HK-2 (cell line): ENCODE data around the gene SPATA32.

ENCODE experiments used
- DNase-seq: peaks from one replicate; pipeline ENCODE4 v3.0.0-alpha.2; 2018; ENCODE audit not compliant: unreplicated experiment

Gene SPATA32

DNA sequence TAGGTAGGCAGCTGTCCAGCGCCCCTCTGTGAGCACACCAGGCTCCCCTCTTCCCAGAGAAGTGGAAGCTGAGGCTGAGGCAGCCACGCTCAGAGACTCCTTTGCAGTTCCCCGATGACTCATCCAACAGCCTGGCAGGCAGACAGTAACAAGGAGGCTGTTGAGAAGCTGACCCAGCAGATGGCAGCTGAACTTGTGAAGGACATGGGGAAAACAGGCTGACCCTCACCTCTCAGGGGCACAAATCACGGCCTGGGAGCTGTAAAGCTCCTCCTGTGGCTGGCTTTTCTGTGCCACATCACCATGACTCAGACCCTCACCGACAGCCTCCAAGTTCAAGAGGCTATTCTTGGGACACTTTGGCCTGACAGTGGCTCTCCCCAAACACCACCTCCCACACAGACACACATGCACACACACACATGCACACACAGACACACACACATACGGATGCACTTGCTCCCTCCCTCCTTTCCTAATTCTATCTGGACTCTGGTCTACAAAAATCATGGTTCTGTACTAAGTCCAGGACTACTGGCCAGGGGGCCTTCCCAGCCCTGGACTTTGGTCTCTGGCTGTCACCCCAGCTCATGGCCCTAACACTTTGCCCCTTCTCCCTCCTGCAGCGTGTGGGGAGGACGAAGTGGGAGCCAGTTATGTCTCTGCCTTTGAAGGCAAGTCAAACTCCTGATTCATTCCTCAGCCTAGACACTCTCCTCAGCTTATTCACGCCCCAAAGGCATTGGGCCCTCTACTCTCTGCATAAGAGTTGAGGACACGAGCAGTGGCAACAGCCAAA lies 31.7 kb upstream of the SPATA32 start:
- DNase-seq: peak; percentile 87

DNA sequence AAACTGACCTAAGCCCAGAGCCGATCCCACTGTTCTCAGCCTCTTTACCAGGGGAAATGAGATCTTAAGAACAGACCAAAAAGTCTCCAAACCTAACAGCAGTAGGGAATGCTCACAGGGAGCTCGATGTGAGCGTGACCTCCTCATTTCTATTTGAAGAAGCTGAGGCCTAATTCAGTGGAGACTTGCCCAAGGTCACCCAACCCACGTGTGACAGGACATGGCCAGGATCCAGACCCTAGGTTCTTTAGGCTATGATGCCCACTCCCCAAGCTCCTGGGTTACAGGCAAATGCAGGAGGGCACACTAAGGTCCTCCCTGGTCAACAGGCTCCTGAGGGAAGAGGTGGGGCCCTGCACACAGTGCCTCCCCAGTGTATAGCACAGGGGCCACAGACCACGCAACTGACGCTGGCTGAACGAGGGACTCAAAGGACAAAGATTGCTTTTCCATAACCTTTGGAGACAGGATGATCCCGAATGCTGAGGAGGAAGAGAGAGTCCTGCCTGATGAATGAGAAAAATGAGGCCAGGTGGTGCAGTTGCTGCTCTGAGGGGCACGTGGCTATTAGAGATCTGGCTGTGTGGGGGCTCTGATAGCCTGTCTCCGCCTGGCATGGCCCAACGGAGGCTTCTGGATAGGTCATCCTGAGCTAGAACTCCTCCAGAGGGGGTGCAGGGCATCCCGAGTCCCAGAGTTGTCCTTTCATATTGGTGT lies 31.0 kb upstream of the SPATA32 start:
- DNase-seq: no peak

DNA sequence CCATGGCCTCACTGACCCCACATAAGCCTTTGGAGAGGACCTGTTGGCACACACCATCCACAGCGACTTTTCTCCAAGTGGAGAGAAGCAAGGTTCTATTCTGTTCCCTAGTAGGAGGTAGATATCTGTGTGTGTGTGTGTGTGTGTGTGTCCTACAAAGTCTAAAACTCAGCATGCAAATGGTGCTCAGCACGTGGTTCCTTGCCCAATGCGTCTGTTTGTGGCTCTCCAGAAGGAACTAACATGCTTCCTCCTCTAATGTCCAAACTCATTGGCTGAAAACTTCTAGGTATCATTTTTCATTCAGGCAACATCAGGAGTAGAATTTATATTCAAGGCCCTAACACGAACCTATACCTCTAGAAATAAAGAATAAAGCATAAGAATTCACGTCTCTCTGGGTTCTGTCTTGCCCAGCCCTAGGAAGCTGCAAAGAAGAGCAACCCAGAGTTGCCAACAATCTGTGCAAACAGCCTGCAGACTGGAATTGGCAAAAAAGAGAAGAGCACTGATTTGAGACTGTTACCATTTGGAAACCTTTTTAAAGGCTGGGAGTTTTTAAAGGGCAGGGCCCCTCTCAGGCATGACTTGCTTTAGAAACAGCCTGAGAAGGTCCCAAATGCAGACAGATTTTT lies 29.4 kb upstream of the SPATA32 start:
- no peak for DNase-seq

DNA sequence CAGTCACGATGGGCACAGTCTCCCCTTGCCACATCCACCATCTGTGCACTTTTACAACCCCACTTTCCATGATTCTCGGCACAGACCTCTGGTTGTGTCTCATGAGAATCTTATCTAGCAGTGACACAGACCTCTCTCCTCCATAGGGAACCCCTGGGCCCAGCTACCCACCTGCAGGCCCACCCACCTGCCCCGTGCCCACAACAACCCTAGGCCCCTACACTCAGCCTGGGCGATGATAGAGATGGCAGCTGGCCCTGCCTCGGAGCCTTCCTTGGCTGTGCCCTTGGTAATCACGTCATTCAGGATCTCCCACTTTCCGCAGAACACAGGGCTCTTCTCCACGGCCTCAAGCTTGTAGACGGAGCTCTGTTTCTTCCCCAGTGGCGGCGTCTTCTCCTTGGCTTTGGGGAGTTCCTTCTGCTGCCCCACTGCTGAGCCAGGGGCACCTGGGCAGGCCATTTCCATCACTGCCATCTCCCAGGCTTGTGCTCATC lies 28.4 kb upstream of the SPATA32 start:
- no peak for DNase-seq

DNA sequence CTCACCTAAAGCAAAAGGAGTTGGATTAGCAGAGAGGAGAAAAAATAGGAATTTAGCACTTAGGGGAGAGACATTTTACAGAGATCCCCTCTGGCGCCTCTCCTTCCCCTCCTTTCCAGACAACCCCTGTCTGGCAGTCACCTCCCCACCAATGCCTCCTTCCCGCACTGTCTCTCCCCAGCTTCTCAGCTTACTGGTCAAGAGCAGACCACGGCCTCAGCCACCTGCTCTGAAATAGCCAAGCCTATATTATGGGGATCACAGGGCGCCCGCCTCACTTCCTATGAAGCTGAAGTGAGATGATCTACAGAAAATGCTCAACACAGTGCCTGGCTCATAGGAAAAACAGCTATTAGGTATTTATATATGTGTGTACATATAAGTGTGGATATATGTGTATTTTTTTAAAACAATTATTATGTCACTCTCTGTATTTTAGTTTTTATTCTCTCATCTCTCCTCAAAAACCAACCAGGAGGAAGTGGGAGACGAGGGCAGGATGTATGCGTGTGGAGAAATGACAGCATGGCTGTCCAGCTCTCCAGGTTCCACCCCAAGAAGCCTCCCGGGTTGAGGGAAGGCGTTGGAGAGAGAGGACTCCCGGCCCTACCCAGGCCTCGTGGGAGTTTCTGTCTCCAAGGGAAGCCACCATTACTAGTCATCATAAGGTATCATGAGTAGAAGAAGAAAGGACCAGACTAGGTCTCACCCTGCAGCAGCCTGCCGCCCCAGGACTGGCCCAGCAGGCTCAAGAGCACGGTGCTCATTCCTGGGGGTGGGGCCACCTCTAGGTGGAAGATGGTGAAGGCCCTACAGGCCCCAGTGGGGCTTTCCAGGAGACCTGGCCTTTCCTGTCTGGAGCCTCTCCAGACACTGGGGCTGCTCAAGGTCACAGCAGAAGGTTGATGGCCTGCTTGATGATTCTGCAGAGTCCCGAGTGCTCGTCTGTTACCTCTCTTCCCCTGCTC lies 27.7 kb upstream of the SPATA32 start:
- no peak for DNase-seq

DNA sequence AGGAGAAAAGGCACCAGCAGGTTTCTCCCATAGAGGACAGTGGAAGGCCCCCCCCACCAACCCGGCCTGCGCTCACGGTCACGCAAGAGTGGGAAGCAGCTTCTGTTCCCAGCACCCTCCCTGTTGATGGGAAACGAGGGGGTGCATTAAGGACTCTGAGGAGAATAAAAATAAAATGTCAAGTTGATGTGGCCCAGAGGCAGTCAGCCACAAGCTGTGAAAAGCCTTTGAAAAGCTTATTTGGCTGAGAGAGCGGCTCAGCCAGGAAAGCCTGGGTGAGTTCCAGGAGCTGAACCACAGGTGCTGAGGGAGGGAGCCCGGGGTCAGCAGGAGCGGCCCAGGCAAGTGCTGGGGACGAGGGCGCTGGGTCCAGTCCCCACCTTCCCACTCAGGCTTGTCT lies 26.9 kb upstream of the SPATA32 start:
- no peak for DNase-seq

DNA sequence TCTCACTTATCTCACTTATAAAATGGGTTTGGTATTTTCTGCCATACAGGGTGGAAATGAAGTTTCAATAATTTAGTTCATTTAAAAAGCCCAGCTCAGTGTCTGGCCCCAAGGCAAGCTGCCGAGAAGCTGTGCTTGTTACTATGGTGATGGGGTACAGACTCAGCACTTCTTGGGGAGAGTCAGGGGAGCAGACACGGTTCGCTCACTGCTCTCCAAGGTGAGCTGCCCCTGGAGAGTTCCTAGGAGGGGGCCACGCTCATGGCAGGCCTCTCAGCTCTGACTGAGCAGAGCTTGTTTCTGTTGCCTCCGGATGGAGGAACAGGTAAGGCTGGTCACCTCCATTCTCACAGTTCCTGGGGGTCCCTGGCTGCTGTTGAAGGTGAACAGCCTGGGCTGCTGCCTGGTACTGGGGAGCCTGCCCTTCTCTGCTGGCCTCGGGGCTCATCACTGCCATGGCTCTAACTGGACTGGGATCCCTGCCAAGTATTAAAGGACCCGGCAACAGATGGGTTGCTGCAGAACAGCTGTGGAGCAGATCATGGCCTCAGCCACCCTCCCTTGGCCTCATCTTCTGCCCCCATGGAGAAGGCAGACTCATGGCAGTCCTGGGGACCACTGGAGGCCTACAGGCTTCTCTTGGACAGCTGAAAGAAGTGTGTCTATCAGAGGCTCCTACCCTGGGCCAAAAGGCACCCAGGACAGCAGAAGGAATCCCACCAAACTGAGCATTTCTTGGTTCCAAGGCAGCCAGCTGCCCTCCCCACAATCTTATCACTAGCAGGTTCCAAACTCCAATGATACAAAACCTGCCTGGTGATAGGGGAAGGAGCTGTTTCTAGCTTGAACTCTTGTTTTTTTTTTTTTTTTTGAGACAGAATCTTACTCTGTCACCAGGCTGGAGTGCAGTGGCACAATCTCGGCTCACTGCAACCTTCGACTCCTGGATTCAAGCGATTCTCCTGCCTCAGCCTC lies 25.9 kb upstream of the SPATA32 start:
- no peak for DNase-seq

DNA sequence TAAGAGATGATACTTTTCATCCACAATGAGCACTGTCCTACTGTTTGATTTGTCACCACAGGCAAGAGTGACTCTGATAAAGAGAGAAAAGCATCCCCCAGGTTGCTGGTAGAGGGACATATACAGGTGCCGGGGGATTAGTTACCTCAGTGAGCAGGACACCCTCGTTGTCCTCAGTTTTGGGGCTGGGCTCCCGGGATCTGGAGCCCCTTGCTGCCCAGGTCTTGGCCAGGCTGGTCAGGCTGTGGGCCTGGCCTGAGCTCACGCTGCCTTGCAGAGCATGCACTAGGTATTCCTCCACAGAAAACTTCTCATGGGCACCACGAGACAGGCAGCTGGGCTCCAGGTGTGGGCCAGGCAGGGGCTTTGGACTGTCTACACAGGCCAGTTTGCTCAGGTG lies 24.4 kb upstream of the SPATA32 start:
- DNase-seq: no peak

DNA sequence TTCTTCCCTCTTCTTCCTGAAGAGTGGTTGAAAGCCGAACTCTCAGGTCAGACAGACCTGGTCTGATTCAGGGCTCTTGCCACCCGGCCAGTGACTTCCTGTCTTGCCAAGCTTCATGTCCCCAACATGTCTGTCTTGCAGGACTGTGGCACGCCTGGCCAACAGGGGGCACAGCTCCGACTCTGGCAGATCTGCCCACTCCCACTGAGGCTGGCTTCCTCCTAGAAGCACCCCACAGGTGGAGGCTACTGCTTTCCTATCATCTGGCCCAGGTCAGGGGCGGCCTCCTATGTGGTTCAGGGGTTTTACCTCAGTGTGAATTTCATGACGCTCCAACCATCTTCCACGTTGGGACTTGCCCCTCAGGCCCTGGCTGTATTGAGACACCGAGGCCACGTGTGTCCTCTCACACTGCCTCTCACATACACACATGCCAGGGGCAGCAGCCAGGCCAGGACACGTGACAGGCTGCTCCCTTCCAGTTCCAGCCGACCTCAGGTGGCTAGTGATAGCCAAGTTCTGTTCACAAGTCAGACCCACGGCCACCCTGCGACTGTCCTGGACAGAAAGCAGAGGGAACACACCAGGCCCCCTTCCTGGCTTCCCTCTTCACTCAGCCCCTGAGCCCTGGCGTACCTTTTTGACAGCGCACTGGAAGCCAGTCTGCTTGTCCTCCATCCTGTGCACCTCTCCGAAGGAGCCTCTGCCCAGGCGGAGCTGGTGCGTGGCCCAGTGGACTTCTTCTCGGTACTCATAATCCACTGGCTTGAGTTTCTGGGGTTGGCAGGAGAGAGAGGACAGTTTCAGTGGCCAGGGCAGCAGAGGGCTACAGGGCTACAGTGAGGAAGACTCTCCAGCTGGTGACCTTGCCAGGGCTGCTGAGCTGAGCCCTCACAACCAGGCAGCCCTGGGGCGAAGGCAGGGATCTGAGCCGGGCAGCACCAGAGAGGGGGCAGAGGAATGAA lies 22.6 kb upstream of the SPATA32 start:
- no peak for DNase-seq

DNA sequence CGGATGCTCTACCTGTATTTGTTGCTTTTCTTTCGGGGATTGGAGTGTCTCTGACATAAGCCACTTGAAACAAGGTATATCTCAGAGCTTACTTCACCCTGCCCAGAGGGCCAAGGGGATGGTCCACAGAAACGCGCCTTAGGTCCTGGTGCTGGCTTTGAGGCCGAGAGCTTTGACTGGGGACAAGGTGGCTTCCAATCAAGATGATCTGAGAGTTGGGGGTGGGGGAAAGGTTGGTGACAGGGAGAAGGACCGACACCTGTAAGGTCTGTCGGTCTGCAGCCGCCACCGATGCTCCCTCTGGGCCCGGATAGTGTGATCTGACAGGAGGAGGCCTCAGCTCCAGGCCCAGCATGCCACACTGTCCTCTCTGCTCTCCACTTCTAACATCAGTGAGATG lies 21.8 kb upstream of the SPATA32 start:
- no peak for DNase-seq

DNA sequence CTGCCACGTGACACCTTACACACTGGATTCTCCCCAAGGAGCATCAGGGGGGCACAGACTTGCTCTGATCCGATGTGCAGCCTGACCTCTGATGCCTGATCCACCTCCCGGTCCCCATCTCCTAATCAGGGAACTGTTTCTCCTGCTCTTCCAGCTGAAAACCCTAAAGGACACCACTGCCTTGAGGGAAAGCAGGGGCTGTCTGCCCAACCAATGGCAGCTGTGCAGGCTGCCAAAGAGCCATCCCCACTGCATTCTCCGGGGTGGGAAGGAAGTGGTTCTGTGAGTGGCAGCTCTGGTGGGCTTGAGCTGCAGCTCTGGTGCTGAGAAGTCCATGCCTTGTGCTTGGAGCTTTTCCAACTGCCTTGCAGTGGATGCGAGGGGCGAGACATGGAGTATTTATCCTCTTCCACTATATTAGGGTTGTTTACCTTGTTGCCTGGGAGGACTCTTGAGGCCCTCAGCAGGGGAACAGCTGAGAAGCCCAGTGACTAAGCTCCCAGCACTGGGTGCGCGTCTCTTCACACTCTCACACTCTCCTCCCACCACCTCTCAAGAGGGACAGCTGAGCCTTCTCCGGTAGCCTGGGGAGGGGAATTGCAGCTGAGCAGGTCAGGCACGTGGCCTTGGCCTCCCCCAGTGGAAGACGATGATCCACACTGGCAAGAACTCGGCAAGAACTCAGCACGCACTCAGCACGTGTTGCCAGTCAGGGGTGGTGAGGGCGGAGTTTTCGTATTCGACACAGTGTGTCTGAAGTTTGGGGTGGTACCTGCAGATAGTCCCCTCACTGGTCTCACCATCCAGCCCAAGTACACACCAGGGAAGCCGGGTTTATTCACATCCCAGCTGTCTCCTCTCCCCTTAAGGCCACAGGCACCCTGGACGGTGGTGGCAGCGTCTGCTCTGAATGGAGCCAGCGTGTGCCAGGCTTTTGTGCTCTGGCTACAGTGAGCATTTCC lies 21.1 kb upstream of the SPATA32 start:
- no peak for DNase-seq

DNA sequence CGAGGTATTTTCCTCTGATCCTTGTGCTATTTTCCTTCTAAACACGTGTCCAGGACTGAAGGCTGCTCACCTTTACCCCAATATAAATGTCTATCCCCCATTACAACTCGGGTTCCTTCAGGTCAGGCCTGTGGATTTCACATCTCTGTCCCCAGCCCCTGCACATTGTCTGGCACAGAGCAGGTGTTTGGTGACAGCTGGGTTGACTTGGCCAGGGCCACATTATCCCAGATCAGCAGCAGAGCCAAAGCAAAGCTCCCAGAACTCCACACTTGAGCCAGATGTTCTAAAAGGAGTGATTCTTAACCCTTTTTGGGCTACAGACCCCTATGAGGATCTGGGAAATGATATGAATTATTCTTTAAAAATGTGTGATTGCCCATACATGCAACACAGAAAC lies 18.0 kb upstream of the SPATA32 start:
- no peak for DNase-seq

DNA sequence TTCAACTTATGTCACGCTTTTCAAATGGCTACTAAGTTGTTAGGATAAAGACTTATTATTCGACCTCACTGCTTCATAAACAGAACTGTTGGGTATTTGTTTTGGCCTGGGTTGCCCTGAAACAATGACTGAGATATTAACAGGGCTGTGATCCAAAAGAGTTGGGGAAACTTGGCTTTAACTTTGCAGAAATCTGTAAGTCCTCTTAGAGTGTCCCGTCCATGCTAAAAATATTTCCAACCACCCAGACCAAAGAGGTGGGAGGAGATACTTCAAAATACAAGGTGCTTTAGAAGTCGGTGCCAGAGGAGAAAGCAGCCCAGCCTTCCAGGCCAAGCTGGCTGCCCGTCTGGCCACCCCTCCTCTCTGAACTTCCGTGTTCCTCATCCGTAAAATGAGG lies 16.1 kb upstream of the SPATA32 start:
- DNase-seq: no peak

DNA sequence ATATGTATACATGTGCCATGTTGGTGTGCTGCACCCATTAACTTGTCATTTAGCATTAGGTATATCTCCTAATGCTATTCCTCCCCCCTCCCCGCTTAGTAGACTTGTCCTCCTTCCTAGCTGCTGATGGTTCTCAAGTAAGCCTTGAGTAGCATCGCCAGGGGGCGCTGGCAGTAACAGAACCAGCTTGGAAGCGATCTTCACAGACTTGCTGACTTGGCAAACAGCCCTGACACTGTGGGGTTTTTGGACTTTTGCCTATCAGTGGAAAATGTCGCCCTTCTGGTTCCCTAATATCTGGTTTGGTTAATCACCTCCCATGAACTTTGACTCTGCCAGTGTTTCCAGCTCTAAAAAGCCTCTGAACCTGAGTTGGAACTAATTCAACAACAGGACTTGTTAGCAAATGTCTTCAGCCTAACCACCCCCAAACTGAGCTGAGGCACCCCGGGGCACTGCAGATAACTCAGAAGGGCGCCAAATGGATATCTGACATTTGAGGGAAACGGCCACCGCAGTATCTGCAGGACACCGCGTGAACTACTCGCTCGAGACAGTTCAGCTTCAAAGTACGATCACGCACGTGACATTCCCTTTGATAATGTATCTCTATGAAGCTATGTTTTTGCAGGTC lies 15.4 kb upstream of the SPATA32 start:
- DNase-seq: peak; percentile 82

DNA sequence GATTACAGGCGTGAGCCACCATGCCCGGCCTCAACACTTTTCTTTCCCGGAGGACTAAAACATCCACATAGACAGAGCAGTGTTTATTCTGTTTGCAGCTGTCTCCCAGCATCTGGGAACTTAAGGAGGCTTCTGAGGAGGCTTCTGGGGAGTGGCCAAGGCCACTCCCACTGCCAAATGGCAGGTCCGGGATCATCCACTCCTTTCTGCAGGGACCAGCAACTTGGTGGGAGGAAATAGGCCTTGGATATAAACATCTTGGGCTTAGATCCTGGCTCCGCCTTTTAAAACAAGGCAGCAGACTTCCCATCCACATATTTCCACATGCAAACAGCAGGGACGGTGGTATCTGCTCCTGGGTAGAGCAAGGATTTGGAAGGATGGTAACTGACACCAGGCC lies 14.1 kb upstream of the SPATA32 start:
- DNase-seq: no peak

DNA sequence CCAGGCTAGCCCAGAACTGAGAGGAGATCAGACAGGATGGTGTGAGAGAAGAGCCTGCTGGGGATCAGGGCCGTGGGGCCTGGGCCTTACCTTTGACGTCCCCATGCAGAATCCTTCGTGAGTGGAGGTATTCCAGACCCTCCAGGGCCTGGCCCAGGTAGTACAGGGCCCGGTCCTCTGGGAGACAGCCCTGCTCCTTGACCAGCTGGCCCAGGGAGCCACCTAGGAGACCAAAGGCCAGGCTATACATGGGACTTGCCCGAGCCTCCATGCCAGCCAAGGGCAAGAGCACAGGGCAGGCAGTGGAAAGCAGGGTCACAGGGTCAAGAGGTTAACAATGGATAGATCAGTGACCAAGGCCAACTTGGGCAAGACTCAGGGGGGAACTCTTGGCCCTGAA lies 12.1 kb upstream of the SPATA32 start:
- no peak for DNase-seq

DNA sequence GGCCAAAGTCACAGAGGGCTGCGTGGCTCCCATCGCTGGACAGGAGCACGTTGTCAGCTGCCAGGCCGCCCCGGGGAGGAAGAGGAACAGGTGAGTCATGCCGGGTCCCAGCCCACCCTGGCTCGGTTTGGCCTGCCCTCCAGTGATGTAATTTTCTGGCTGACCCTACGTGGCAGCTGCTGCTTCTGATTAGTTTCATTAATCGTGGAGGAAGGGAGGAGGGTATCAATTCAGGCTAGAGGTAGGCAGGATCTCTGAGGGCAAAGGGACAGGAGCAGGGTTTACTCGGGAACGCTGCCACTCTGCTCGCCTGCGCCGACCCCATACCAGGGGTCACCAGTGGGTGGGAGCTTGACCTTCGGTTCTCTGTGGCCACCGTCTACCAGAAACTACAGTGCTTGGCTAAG lies 11.7 kb upstream of the SPATA32 start:
- no peak for DNase-seq

DNA sequence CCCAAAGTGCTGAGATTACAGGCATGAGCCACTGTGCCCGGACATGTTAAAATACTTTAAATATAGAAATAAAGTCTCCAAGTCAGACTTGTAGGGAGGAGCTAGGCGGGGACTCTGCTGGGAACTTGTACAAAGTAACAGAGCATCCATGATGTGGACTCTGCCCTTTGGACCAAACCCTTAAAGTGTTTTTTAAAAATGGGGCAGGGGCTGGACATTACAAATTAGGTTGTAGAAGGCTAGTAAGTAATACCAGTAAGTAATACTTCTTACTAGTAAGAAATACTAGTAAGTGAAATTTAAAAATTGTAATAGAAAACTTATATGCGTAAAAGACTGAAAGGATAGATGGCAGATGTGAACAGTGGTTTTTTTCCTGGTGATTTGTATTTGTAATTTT lies 9.7 kb upstream of the SPATA32 start:
- DNase-seq: no peak
